IMR-90 (cell line): ENCODE results near the gene KBTBD7. TPM values are rescaled to one million over a fixed set of nuclear protein-coding genes. Genes with fewer than 3 reads are reported as not detected.

Experiments
- ATAC-seq: fragments of 200-7000 bp; cut with Tn5 transposase; 2 replicates; pipeline ENCODE4 v1.9.1; 2020; ENCODE audit warnings: low read depth, mild to moderate bottlenecking, moderate library complexity
- BruUV-seq: library from RNA; stranded (reverse); fragments of 400-500 nt; replicated peaks from 2 replicates; lab custom pipeline; 2021; lab: Mats Ljungman, UMichigan
- CTCF ChIA-PET: fragments of 300-600 bp; formaldehyde crosslinking; extraction: SDS; loops from one replicate; lab custom pipeline; 2021; ENCODE audit warnings: antibody characterized with exemption; lab: Yijun Ruan, JAX
- POLR2A ChIA-PET: fragments of 300-600 bp; sonication (Branson Sonifier 250); formaldehyde crosslinking; loops from one replicate; lab custom pipeline; 2022; ENCODE audit warnings: antibody characterized with exemption; ENCODE audit not compliant: unreplicated experiment; lab: Charles Lee
- DNase-seq: peaks from one replicate; pipeline ENCODE4 v3.0.0; 2013
- H2AFZ ChIP-seq: replicated peaks from 2 replicates; pipeline ENCODE3; 2013; ENCODE audit warnings: low read length, mild to moderate bottlenecking; ENCODE audit not compliant: poor library complexity
- H2AK5ac ChIP-seq: 2 replicates; pipeline ENCODE4 v1.6.1; 2013; ENCODE audit warnings: low read depth, low read length, inconsistent platforms
- H2AK9ac ChIP-seq: replicated peaks from 2 replicates; pipeline ENCODE3; 2013; ENCODE audit warnings: mild to moderate bottlenecking, low read depth, low read length, moderate library complexity; ENCODE audit not compliant: poor library complexity
- H2BK120ac ChIP-seq: 2 replicates; pipeline ENCODE4 v1.6.1; 2013; ENCODE audit warnings: low read depth, low read length, inconsistent platforms
- H2BK15ac ChIP-seq: 3 replicates; pipeline ENCODE4 v1.6.1; 2013; ENCODE audit warnings: low read depth, low read length, inconsistent platforms
- H2BK20ac ChIP-seq: 2 replicates; pipeline ENCODE4 v1.6.1; 2013; ENCODE audit warnings: low read depth, mild to moderate bottlenecking, inconsistent platforms, low read length, moderate library complexity
- H2BK5ac ChIP-seq: 2 replicates; pipeline ENCODE4 v1.6.1; 2013; ENCODE audit warnings: mild to moderate bottlenecking, low read depth, low read length, inconsistent platforms; ENCODE audit not compliant: poor library complexity, severe bottlenecking
- H3K14ac ChIP-seq: replicated peaks from 2 replicates; pipeline ENCODE4 v1.6.1; 2013; ENCODE audit warnings: low read depth, low read length, inconsistent platforms
- H3K18ac ChIP-seq: 2 replicates; pipeline ENCODE4 v1.6.1; 2013; ENCODE audit warnings: low read depth, low read length, control low read depth
- H3K23ac ChIP-seq: 2 replicates; pipeline ENCODE4 v1.6.1; 2013; ENCODE audit warnings: low read depth, low read length, inconsistent platforms
- H3K27ac ChIP-seq: 2 replicates; pipeline ENCODE4 v1.5.1; 2013; ENCODE audit warnings: mild to moderate bottlenecking, control low read depth, low read length; ENCODE audit not compliant: insufficient read depth
- H3K27me3 ChIP-seq: 2 replicates; pipeline ENCODE4 v1.6.1; 2013; ENCODE audit warnings: low read length; ENCODE audit not compliant: control insufficient read depth, insufficient read depth
- H3K36me3 ChIP-seq: 2 replicates; pipeline ENCODE4 v1.6.1; 2013; ENCODE audit warnings: low read length, mixed read lengths; ENCODE audit not compliant: control insufficient read depth, insufficient read depth
- H3K4ac ChIP-seq: 2 replicates; pipeline ENCODE4 v1.6.1; 2013; ENCODE audit warnings: low read depth, low read length, inconsistent platforms
- H3K4me1 ChIP-seq: 2 replicates; pipeline ENCODE4 v1.6.1; 2013; ENCODE audit warnings: low read length, mixed read lengths; ENCODE audit not compliant: control insufficient read depth, insufficient read depth
- H3K4me2 ChIP-seq: 2 replicates; pipeline ENCODE4 v1.6.1; 2013; ENCODE audit warnings: low read depth, mild to moderate bottlenecking, control low read depth, low read length, moderate library complexity
- H3K4me3 ChIP-seq: 2 replicates; pipeline ENCODE4 v1.5.1; 2013; ENCODE audit warnings: low read depth, mild to moderate bottlenecking, control low read depth, low read length, moderate library complexity; ENCODE audit not compliant: insufficient read depth
- H3K56ac ChIP-seq: 2 replicates; pipeline ENCODE4 v1.6.1; 2013; ENCODE audit warnings: low read length, inconsistent platforms; ENCODE audit not compliant: insufficient read depth; ENCODE audit errors: extremely low read depth
- H3K79me1 ChIP-seq, 2 experiments: 2 replicates each; pipeline ENCODE4 v1.6.1; 2013; ENCODE audit warnings: low read length in 2 of 2, inconsistent platforms in 1 of 2, low read depth in 1 of 2
- H3K9ac ChIP-seq: 2 replicates; pipeline ENCODE4 v1.6.1; 2013; ENCODE audit warnings: low read depth, low read length, control low read depth
- H3K9me1 ChIP-seq: 2 replicates; pipeline ENCODE4 v1.6.1; 2013; ENCODE audit warnings: low read length, inconsistent platforms; ENCODE audit not compliant: insufficient read depth
- H3K9me3 ChIP-seq: 2 replicates; pipeline ENCODE4 v1.6.1; 2013; ENCODE audit warnings: low read length; ENCODE audit not compliant: control insufficient read depth, insufficient read depth
- H4K20me1 ChIP-seq: 2 replicates; pipeline ENCODE4 v1.6.1; 2013; ENCODE audit warnings: low read length, inconsistent platforms; ENCODE audit not compliant: insufficient read depth
- H4K5ac ChIP-seq: 2 replicates; pipeline ENCODE4 v1.6.1; 2013; ENCODE audit warnings: mild to moderate bottlenecking, low read depth, low read length, control low read depth
- H4K8ac ChIP-seq, 2 experiments: 2 replicates each; pipeline ENCODE4 v1.6.1; 2013; ENCODE audit warnings: low read depth in 2 of 2, low read length in 2 of 2, control low read depth in 1 of 2, inconsistent platforms in 1 of 2
- H4K91ac ChIP-seq: 2 replicates; pipeline ENCODE4 v1.6.1; 2013; ENCODE audit warnings: low read depth, low read length, inconsistent platforms; ENCODE audit not compliant: insufficient read depth
- CEBPB ChIP-seq: IDR thresholded peaks from 2 replicates; pipeline ENCODE4 v1.6.1; 2012; ENCODE audit warnings: low read depth, low read length, improper control_type of control experiment
- CHD1 ChIP-seq: IDR thresholded peaks from 2 replicates; pipeline ENCODE4 v1.6.1; 2012; ENCODE audit warnings: low read depth, low read length, improper control_type of control experiment
- ELK1 ChIP-seq: fragments of 150-350 bp; IDR thresholded peaks from 2 replicates; pipeline ENCODE4 v1.6.1; 2016; ENCODE audit warnings: low read depth, mild to moderate bottlenecking, low read length, moderate library complexity, borderline replicate concordance
- FOS ChIP-seq: fragments of 150-350 bp; IDR thresholded peaks from 2 replicates; pipeline ENCODE4 v1.6.1; 2016; ENCODE audit warnings: low read depth, low read length
- MAFK ChIP-seq: IDR thresholded peaks from 2 replicates; pipeline ENCODE4 v1.6.1; 2012; ENCODE audit warnings: low read depth, low read length, improper control_type of control experiment
- MXI1 ChIP-seq: IDR thresholded peaks from 2 replicates; pipeline ENCODE4 v1.6.1; 2012; ENCODE audit warnings: low read depth, mild to moderate bottlenecking, low read length, moderate library complexity, borderline replicate concordance
- NFE2L2 ChIP-seq: fragments of 150-350 bp; IDR thresholded peaks from 2 replicates; pipeline ENCODE4 v1.6.1; 2016; ENCODE audit warnings: low read depth, mild to moderate bottlenecking, low read length
- RAD21 ChIP-seq: IDR thresholded peaks from 2 replicates; pipeline ENCODE4 v1.6.1; 2012; ENCODE audit warnings: low read length, improper control_type of control experiment
- SMC3 ChIP-seq: fragments of 150-350 bp; IDR thresholded peaks from 2 replicates; pipeline ENCODE4 v1.6.1; 2016; ENCODE audit warnings: low read depth, mild to moderate bottlenecking, antibody characterized with exemption, low read length, moderate library complexity
- dilution Hi-C: fragments of 300-500 bp; cut with HindIII; formaldehyde crosslinking; loops from one replicate; pipeline ENCODE4 v1.14.3; 2018; ENCODE audit warnings: low sequenced_read_pairs; ENCODE audit not compliant: unreplicated experiment
- in situ Hi-C: fragments of 300-500 bp; cut with MboI; formaldehyde crosslinking; loops from 3 replicates; pipeline ENCODE4 v1.14.3; 2019; ENCODE audit warnings: low sequenced_read_pairs, inconsistent platforms, mixed read lengths
- intact Hi-C: fragments of 100-400 bp; cut with micrococcal nuclease; formaldehyde crosslinking; loops from 2 replicates; pipeline ENCODE4 v1.10.0; 2022
- polyA plus RNA-seq, 3 experiments: library from polyadenylated mRNA; depleted of rRNA; stranded (reverse); fragments of >200 nt; gene quantifications; 2 replicates each; pipeline ENCODE4 v1.2.3, GENCODE V29; 2012; ENCODE audit warnings: low replicate concordance in 1 of 3
- total RNA-seq: library from RNA; depleted of rRNA; stranded (reverse); fragments of >200 nt; gene quantifications from 2 replicates; pipeline ENCODE4 v1.2.3, GENCODE V29; 2012
- TF ChIP-seq, protein P1 (sequence below): fragments of 150-350 bp; IDR thresholded peaks from 2 replicates; pipeline ENCODE4 v1.6.1; 2017; ENCODE audit warnings: mild to moderate bottlenecking, antibody characterized with exemption, low read length, low read depth
- TF ChIP-seq, protein P2 (sequence below): conservative IDR thresholded peaks from 2 replicates; pipeline ENCODE4 v1.5.1; 2012; ENCODE audit warnings: mild to moderate bottlenecking, low read depth, low read length, improper control_type of control experiment

KBTBD7 gene
- total and polyA plus RNA-seq, 2 of the 4 experiments (the other 2 are of a cell fraction), result 2.1 to 7.9 TPM

GRCh38 chr13:41212881-41213280 lies 18.5 kb upstream of the KBTBD7 start:
- Histone ChIP-seq H3K4me1 (peaks cover 10% of the 10 kb centered on the region), H2AK5ac (no peak overlapping the region), H3K9ac (no peak overlapping the region), H3K4ac (no peak overlapping the region), H3K4me2 (no peak overlapping the region), H4K20me1 (no peaks in the 10 kb centered on the region), H2BK15ac (no peak overlapping the region), H3K14ac (no peak overlapping the region), H3K79me1 (no peaks in the 10 kb centered on the region), H3K9me3 (peaks cover 2% of the 10 kb centered on the region; the same call in 1 of the 2 replicates), H3K36me3 (no peaks in the 10 kb centered on the region), H2BK20ac (no peak overlapping the region), H3K4me3 (no peak overlapping the region), H4K91ac (no peak overlapping the region), H3K27me3 (no peaks in the 10 kb centered on the region), H3K23ac (no peak overlapping the region), H2BK120ac (no peak overlapping the region), H2AK9ac (no peak overlapping the region), H2BK5ac (no peak overlapping the region), H3K27ac (no peak overlapping the region), H3K56ac (no peak overlapping the region), H4K5ac (no peak overlapping the region), H2AFZ (no peak overlapping the region), H3K9me1 (no peaks in the 10 kb centered on the region), H3K18ac (no peak overlapping the region), H4K8ac (no peak overlapping the region; a peak in 1 of 4 replicates)
- CTCF ChIA-PET, result no interaction called here
- intact Hi-C loops (no loop called here), in situ Hi-C loops (no loop called here), dilution Hi-C loops (no loop called here)
- no TSS peak for BruUV-seq
- ATAC-seq (peak; percentile 36), DNase-seq (no peak)
- TF ChIP-seq SMC3 (no peak), FOS (no peak), ELK1 (no peak), CEBPB (no peak), MXI1 (no peak), MAFK (no peak), RAD21 (no peak), NFE2L2 (no peak), CHD1 (no peak)
- TF ChIP-seq, protein P1, sequence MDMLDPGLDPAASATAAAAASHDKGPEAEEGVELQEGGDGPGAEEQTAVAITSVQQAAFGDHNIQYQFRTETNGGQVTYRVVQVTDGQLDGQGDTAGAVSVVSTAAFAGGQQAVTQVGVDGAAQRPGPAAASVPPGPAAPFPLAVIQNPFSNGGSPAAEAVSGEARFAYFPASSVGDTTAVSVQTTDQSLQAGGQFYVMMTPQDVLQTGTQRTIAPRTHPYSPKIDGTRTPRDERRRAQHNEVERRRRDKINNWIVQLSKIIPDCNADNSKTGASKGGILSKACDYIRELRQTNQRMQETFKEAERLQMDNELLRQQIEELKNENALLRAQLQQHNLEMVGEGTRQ, result no peak
- TF ChIP-seq, protein P2, sequence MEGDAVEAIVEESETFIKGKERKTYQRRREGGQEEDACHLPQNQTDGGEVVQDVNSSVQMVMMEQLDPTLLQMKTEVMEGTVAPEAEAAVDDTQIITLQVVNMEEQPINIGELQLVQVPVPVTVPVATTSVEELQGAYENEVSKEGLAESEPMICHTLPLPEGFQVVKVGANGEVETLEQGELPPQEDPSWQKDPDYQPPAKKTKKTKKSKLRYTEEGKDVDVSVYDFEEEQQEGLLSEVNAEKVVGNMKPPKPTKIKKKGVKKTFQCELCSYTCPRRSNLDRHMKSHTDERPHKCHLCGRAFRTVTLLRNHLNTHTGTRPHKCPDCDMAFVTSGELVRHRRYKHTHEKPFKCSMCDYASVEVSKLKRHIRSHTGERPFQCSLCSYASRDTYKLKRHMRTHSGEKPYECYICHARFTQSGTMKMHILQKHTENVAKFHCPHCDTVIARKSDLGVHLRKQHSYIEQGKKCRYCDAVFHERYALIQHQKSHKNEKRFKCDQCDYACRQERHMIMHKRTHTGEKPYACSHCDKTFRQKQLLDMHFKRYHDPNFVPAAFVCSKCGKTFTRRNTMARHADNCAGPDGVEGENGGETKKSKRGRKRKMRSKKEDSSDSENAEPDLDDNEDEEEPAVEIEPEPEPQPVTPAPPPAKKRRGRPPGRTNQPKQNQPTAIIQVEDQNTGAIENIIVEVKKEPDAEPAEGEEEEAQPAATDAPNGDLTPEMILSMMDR, result no peak
- POLR2A ChIA-PET, result no interaction called here
